ENCODE data around the gene MGST3. TPM values are rescaled to one million over a fixed set of nuclear protein-coding genes. Genes with fewer than 3 reads are reported as not detected.

MGST3 gene
- polyA plus RNA-seq, 1 of the 3 experiments (the other 2 are of a cell fraction): 270 TPM

DNA sequence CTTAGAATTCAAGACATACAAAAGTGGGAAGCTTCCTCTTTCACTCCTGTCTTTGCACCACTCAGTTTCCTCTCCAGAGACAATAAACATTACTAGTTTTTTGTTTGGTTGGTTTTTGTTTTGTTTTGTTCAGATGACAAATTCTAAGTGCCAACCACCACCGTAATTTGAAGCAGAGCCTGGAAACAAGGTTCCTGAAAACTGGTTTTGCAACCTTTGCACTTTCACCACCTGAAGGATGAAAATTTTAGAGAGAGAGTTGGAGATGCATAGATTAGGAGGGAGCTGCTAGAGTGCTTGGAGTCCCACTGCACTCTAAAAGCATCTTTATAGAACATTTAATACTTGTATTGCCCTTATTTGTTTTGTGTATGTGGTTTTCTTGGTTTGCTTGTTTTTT is 20.2 kb upstream of the MGST3 start (continued):
- TF ChIP-seq EP300 (IDR thresholded peaks at IDR 0.05; ENCODE audit: borderline replicate concordance in 1 of 2, low read depth in 1 of 2, low read length in 1 of 2) (no peak), FOXM1 (IDR thresholded peaks at IDR 0.05; ENCODE audit: low read depth) (no peak), TAF1 (IDR thresholded peaks at IDR 0.05; ENCODE audit: borderline replicate concordance, low read depth, low read length) (no peak), TEAD4 (IDR thresholded peaks at IDR 0.05; ENCODE audit: borderline replicate concordance, insufficient read depth) (no peak), RAD21 (IDR thresholded peaks at IDR 0.05; ENCODE audit: low read length) (no peak), GATA2 (CRISPR knock-in tag; IDR thresholded peaks at IDR 0.05) (no peak), RCOR1 (IDR thresholded peaks at IDR 0.05; ENCODE audit: low read length) (no peak), TCF12 (IDR thresholded peaks at IDR 0.05) (no peak), SMC3 (IDR thresholded peaks at IDR 0.05; ENCODE audit: low read depth, low read length) (no peak)
- TF ChIP-seq, protein P1, sequence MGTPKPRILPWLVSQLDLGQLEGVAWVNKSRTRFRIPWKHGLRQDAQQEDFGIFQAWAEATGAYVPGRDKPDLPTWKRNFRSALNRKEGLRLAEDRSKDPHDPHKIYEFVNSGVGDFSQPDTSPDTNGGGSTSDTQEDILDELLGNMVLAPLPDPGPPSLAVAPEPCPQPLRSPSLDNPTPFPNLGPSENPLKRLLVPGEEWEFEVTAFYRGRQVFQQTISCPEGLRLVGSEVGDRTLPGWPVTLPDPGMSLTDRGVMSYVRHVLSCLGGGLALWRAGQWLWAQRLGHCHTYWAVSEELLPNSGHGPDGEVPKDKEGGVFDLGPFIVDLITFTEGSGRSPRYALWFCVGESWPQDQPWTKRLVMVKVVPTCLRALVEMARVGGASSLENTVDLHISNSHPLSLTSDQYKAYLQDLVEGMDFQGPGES (IDR thresholded peaks at IDR 0.05; ENCODE audit: low read depth, low read length): no peak

DNA sequence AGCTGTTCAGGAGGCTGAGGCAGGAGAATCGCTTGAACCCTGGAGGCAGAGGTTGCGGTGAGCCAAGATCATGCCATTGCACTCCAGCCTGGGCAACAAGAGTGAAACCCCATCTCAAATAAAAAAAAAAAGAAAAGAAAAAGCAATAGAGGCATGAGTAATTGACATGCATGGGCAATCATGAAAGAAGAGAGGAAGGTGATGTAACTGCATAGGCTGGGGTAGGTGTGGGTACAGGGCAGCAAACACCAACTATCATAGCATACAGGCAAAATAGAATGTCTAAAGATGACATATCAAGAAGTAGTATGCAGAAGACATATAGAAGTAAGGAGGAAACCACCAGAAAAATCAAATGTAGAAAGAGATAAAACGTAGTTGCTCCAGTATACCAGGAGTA is 19.0 kb upstream of the MGST3 start:
- ChIA-PET CTCF (no interaction called here), POLR2A (no interaction called here)
- Histone ChIP-seq H3K4me2 (no peak overlapping the region), H4K20me1 (ENCODE audit: insufficient read depth) (no peaks in the 10 kb centered on the region), H2AFZ (ENCODE audit: low read depth) (no peak overlapping the region), H3K27ac (ENCODE audit: low read depth in 2 of 2, low read length in 1 of 2) (no peak overlapping the region), H3K4me1 (ENCODE audit: control insufficient read depth in 1 of 2, insufficient read depth in 2 of 2, low read depth in 1 of 2, low read length in 1 of 2) (no peaks in the 10 kb centered on the region), H3K9me2 (no peaks in the 10 kb centered on the region; the same call in 1 of the 2 replicates), H3K79me2 (ENCODE audit: insufficient read depth) (no peaks in the 10 kb centered on the region), H3K9ac (no peak overlapping the region), H3K4me3 (ENCODE audit: low read depth in 2 of 2, low read length in 1 of 2) (no peak overlapping the region), H3K27me3 (ENCODE audit: insufficient read depth) (no peaks in the 10 kb centered on the region; the same call in 1 of the 2 replicates), H3K9me3 (no peaks in the 10 kb centered on the region), H3K36me3 (replicated peaks in 1 of 2; ENCODE audit: control insufficient read depth in 1 of 2, insufficient read depth in 2 of 2, low read length in 1 of 2) (no peaks in the 10 kb centered on the region), H3F3A (replicated peaks; ENCODE audit: insufficient read depth) (no peaks in the 10 kb centered on the region)
- TF ChIP-seq RAD21 (IDR thresholded peaks at IDR 0.05; ENCODE audit: low read length) (no peak), FOXM1 (IDR thresholded peaks at IDR 0.05; ENCODE audit: low read depth) (no peak), NFIC (IDR thresholded peaks at IDR 0.05; ENCODE audit: borderline replicate concordance) (no peak), TEAD4 (IDR thresholded peaks at IDR 0.05; ENCODE audit: borderline replicate concordance, insufficient read depth) (no peak), SIN3A (IDR thresholded peaks at IDR 0.05; ENCODE audit: borderline replicate concordance, low read depth, low read length) (no peak), MEF2A (IDR thresholded peaks at IDR 0.05; ENCODE audit: borderline replicate concordance, low read depth) (no peak), EP300 (IDR thresholded peaks at IDR 0.05; ENCODE audit: borderline replicate concordance in 1 of 2, low read depth in 1 of 2, low read length in 1 of 2) (no peak), MXI1 (IDR thresholded peaks at IDR 0.05; ENCODE audit: low read depth, low read length) (no peak), RCOR1 (IDR thresholded peaks at IDR 0.05; ENCODE audit: low read length) (no peak), POLR2AphosphoS5 (IDR thresholded peaks at IDR 0.05; ENCODE audit: low read depth, low read length) (no peak)
- TF ChIP-seq, protein P2, sequence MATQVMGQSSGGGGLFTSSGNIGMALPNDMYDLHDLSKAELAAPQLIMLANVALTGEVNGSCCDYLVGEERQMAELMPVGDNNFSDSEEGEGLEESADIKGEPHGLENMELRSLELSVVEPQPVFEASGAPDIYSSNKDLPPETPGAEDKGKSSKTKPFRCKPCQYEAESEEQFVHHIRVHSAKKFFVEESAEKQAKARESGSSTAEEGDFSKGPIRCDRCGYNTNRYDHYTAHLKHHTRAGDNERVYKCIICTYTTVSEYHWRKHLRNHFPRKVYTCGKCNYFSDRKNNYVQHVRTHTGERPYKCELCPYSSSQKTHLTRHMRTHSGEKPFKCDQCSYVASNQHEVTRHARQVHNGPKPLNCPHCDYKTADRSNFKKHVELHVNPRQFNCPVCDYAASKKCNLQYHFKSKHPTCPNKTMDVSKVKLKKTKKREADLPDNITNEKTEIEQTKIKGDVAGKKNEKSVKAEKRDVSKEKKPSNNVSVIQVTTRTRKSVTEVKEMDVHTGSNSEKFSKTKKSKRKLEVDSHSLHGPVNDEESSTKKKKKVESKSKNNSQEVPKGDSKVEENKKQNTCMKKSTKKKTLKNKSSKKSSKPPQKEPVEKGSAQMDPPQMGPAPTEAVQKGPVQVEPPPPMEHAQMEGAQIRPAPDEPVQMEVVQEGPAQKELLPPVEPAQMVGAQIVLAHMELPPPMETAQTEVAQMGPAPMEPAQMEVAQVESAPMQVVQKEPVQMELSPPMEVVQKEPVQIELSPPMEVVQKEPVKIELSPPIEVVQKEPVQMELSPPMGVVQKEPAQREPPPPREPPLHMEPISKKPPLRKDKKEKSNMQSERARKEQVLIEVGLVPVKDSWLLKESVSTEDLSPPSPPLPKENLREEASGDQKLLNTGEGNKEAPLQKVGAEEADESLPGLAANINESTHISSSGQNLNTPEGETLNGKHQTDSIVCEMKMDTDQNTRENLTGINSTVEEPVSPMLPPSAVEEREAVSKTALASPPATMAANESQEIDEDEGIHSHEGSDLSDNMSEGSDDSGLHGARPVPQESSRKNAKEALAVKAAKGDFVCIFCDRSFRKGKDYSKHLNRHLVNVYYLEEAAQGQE (IDR thresholded peaks at IDR 0.05; ENCODE audit: low read depth, low read length): no peak
- TF ChIP-seq, protein P3, sequence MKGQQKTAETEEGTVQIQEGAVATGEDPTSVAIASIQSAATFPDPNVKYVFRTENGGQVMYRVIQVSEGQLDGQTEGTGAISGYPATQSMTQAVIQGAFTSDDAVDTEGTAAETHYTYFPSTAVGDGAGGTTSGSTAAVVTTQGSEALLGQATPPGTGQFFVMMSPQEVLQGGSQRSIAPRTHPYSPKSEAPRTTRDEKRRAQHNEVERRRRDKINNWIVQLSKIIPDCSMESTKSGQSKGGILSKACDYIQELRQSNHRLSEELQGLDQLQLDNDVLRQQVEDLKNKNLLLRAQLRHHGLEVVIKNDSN (IDR thresholded peaks at IDR 0.05; ENCODE audit: borderline replicate concordance, low read depth): no peak
- TF ChIP-seq, protein P1 (IDR thresholded peaks at IDR 0.05; ENCODE audit: low read depth, low read length): no peak
- TF ChIP-seq, protein P4, sequence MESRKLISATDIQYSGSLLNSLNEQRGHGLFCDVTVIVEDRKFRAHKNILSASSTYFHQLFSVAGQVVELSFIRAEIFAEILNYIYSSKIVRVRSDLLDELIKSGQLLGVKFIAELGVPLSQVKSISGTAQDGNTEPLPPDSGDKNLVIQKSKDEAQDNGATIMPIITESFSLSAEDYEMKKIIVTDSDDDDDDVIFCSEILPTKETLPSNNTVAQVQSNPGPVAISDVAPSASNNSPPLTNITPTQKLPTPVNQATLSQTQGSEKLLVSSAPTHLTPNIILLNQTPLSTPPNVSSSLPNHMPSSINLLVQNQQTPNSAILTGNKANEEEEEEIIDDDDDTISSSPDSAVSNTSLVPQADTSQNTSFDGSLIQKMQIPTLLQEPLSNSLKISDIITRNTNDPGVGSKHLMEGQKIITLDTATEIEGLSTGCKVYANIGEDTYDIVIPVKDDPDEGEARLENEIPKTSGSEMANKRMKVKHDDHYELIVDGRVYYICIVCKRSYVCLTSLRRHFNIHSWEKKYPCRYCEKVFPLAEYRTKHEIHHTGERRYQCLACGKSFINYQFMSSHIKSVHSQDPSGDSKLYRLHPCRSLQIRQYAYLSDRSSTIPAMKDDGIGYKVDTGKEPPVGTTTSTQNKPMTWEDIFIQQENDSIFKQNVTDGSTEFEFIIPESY (IDR thresholded peaks at IDR 0.05; ENCODE audit: borderline replicate concordance, low read depth): no peak
- TF ChIP-seq, protein P5, sequence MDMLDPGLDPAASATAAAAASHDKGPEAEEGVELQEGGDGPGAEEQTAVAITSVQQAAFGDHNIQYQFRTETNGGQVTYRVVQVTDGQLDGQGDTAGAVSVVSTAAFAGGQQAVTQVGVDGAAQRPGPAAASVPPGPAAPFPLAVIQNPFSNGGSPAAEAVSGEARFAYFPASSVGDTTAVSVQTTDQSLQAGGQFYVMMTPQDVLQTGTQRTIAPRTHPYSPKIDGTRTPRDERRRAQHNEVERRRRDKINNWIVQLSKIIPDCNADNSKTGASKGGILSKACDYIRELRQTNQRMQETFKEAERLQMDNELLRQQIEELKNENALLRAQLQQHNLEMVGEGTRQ (IDR thresholded peaks at IDR 0.05; ENCODE audit: borderline replicate concordance, low read depth, low read length): no peak
- DNase-seq: no peak
- 48% methylated on average over 3 of the region's 3 CpGs for WGBS (ENCODE audit: low lambda C conversion rate)
